Muscle of leg (tissue), 11 donors: ENCODE measurements around the gene HOXA3. TPM values are rescaled to one million over a fixed set of nuclear protein-coding genes. Genes with fewer than 3 reads are reported as not detected.

Source experiments
- DNase-seq: peaks from one replicate; pipeline ENCODE4 v3.0.0; 2013
- H3K27ac ChIP-seq: one replicate; pipeline ENCODE4 v1.5.1; 2013; ENCODE audit warnings: mild to moderate bottlenecking, low read length, control low read depth
- H3K27me3 ChIP-seq: one replicate; pipeline ENCODE4 v1.6.1; 2013; ENCODE audit warnings: low read length; ENCODE audit not compliant: control insufficient read depth, insufficient read depth
- H3K36me3 ChIP-seq: one replicate; pipeline ENCODE4 v1.6.1; 2013; ENCODE audit warnings: low read length; ENCODE audit not compliant: control insufficient read depth, insufficient read depth
- H3K4me1 ChIP-seq: one replicate; pipeline ENCODE4 v1.6.1; 2013; ENCODE audit warnings: low read length; ENCODE audit not compliant: control insufficient read depth, insufficient read depth
- H3K4me3 ChIP-seq: one replicate; pipeline ENCODE4 v1.5.1; 2013; ENCODE audit warnings: low read length, control low read depth
- H3K9me3 ChIP-seq: replicated peaks from 2 replicates; pipeline ENCODE4 v1.6.1; 2013; ENCODE audit warnings: low read depth, low read length; ENCODE audit not compliant: control insufficient read depth
- WGBS: methylation state at CpG from one replicate; pipeline ENCODE4 v1.1.5; 2013; ENCODE audit warnings: missing lambda C conversion rate; ENCODE audit not compliant: insufficient coverage; 5-methylcytosine and 5-hydroxymethylcytosine counted together
- polyA plus RNA-seq, 8 donors: library from polyadenylated mRNA; unstranded; fragments of 120-200 nt; gene quantifications; one replicate each; pipeline versions ENCODE4 v1.2.1 to v1.2.3, GENCODE V29; 2013; ENCODE audit warnings: inconsistent platforms in 1 of 8, low replicate concordance in 1 of 8; ENCODE audit not compliant: insufficient read length in 8 of 8, insufficient read depth in 1 of 8
- total RNA-seq: library from RNA; stranded (reverse); fragments of 120-200 nt; gene quantifications from one replicate; pipeline ENCODE4 v1.2.4, GENCODE V29; 2013

HOXA3 gene
- total and polyA plus RNA-seq, 9 donors: 4.7 to 12.5 (median 9.3) TPM

GRCh38 chr7:27104341-27105058 lies 47.9 kb downstream of the HOXA3 start:
- H3K27ac ChIP-seq: peak overlapping the region; percentile 2
- 69% methylated on average over 6 of the region's 13 CpGs for whole genome bisulfite sequencing
- H3K36me3 ChIP-seq: peaks cover 13% of the 10 kb centered on the region
- peaks cover 55% of the 10 kb centered on the region for H3K27me3 ChIP-seq
- peak; percentile 68 for DNase-seq
- H3K4me1 ChIP-seq: peaks cover 24% of the 10 kb centered on the region
- H3K4me3 ChIP-seq: no peak overlapping the region
- no peaks in the 10 kb centered on the region for H3K9me3 ChIP-seq

DNA sequence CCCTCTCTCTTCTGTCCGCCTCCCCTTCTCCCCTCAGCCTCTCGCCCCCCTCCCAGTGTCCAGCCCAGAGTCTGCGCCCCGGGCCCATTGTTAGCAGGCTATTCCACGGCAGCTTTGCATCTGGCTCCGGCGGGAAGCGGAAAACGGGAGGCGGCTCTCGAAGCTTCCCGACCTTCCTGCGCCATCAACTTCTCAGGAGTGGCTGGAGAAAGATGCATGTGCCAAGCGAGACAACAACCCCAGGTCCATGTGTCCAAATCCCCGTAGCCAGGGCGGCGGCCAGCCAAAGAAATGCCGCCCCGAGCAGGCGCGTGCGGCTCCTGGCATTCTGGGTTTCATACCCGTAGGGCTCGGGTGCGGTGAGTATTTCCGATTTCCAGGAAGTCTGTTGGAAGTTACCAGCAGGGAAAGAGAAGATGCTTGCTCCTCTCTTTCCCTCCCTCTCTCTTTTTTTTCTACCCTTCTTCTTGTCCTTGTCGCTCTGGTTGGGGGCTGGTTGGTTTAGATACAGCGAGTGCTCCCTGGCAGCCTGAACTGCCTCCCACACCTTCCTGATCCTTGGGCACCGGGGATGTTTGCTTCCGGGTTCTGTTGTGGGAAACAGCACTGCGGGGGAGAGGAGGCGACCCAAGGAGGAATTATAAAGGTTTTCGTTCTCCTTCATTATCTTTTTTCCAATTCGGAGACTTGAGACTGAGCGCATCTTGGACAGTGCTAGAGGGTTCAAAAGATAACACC lies 48.7 kb downstream of the HOXA3 start:
- Histone ChIP-seq H3K36me3 (peaks cover 13% of the 10 kb centered on the region), H3K27me3 (peaks cover 61% of the 10 kb centered on the region), H3K4me3 (peak overlapping the region; percentile 6), H3K27ac (peak overlapping the region; percentile 31), H3K4me1 (peaks cover 23% of the 10 kb centered on the region), H3K9me3 (no peaks in the 10 kb centered on the region)
- DNase-seq: no peak
- 44% methylated on average over 16 of the region's 35 CpGs for WGBS

GRCh38 chr7:27102581-27103442 lies 49.6 kb downstream of the HOXA3 start, which contains the start of gene HOXA2:
Gene HOXA2 (minus strand): TSS chr7:27102683. CDS start chr7:27102500, 183 bp downstream.
- no peak for DNase-seq
- Histone ChIP-seq H3K9me3 (no peaks in the 10 kb centered on the region), H3K4me1 (peaks cover 32% of the 10 kb centered on the region), H3K27me3 (peaks cover 62% of the 10 kb centered on the region), H3K4me3 (peak within 1 kb of the TSS; percentile 6), H3K27ac (peak within 1 kb of the TSS; percentile 52), H3K36me3 (peaks cover 8% of the 10 kb centered on the region)
- 38% methylated on average over 19 of the region's 29 CpGs for WGBS

DNA sequence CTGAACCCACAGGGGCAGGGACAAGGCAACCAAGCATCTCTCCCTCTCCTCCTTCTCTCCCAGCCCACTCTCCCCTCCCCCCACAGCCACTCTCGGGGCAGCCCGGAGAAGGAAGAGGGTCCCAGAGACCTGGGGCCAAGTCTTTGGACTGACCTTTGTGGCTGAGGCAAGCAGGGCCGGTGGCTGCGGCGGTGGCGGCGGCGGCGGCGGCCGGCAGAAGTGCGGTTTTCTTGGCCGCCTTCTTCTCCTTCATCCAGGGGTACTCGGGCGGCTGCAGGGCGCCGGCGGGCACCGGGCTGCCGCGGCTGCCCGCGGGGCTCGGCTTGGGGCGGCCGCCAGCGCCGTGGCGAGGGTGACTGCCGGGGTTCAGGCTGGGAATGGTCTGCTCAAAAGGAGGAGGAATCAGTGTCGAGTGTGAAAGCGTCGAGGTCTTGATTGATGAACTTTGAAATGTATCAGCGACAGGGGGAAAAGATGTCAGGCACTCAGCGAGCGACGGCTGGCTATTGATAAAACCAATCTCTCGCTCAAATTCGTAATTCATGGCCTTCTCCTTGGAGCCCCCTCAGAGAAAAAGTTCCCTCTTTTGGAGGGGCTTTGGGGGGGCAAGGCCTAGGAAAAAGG lies 50.3 kb downstream of the HOXA3 start:
- 39% methylated on average over 31 of the region's 39 CpGs for WGBS
- Histone ChIP-seq H3K36me3 (peaks cover 6% of the 10 kb centered on the region), H3K4me3 (no peak overlapping the region), H3K27me3 (peaks cover 61% of the 10 kb centered on the region), H3K27ac (no peak overlapping the region), H3K4me1 (peaks cover 39% of the 10 kb centered on the region), H3K9me3 (no peaks in the 10 kb centered on the region)
- no peak for DNase-seq

DNA sequence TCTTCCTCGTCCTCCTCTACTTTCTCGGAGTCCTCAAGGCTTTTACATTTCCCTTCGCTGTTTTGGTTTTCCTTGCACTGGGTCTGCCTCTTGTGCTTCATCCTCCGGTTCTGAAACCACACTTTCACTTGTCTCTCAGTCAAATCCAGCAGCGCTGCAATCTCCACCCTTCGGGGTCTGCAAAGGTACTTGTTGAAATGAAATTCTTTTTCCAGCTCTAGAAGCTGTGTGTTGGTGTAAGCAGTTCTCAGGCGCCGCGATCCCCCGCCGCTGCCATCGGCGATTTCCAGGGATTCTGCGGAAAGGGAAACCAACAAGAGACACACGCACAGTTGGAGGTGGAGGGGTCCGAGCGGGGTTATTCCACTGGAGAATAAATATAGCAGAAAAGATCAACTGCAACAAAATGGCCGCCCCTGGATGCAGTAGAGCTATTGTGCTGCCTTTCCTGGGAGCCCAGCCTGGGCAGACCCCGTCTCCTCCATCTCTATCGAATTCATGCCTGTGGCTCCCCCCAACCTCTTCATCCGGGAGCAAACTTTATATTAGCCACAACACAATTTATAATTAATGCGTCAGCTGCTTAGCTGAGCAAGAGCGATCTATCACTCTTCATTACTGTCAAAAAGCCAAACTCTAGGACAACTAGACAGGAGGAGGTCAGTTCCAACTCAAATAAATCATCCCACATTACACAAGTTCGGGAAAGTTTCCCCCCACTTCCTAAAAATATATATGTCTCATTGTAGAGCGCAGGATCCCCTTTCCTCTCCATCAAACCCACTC lies 51.0 kb downstream of the HOXA3 start:
- Histone ChIP-seq H3K36me3 (peaks cover 6% of the 10 kb centered on the region), H3K27me3 (peaks cover 62% of the 10 kb centered on the region), H3K27ac (peak overlapping the region; percentile 52), H3K9me3 (no peaks in the 10 kb centered on the region), H3K4me1 (peaks cover 36% of the 10 kb centered on the region), H3K4me3 (no peak overlapping the region)
- no peak for DNase-seq
- WGBS: 63% methylated on average over 17 of the region's 25 CpGs

DNA sequence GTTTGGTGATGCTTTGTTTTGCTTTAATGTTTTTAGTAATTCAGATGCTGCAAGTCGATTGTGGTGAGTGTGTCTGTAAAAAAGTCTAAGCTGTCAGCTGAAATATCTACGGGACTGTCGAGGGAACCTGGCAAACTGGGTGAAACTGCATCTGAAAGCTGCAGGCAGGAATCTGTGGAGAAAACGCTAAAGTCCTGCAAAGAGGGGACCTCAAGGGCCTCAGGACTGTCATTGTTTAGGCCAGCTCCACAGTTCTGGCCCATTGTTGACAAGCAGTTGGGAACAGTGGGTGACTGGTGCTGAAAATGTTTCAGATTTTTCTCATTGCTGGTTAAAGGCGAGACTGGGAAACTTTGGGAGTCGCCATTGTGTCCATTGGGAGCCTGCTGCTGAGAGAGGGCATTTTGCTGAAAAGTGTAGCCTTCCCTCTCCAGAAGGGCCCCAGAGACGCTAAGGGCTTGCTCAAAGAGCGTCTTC lies 51.7 kb downstream of the HOXA3 start:
- WGBS: 73% methylated on average over 7 of the region's 8 CpGs
- Histone ChIP-seq H3K27me3 (peaks cover 64% of the 10 kb centered on the region), H3K9me3 (no peaks in the 10 kb centered on the region), H3K36me3 (peaks cover 6% of the 10 kb centered on the region), H3K4me1 (peaks cover 30% of the 10 kb centered on the region), H3K27ac (no peak overlapping the region), H3K4me3 (no peak overlapping the region)
- no peak for DNase-seq

DNA sequence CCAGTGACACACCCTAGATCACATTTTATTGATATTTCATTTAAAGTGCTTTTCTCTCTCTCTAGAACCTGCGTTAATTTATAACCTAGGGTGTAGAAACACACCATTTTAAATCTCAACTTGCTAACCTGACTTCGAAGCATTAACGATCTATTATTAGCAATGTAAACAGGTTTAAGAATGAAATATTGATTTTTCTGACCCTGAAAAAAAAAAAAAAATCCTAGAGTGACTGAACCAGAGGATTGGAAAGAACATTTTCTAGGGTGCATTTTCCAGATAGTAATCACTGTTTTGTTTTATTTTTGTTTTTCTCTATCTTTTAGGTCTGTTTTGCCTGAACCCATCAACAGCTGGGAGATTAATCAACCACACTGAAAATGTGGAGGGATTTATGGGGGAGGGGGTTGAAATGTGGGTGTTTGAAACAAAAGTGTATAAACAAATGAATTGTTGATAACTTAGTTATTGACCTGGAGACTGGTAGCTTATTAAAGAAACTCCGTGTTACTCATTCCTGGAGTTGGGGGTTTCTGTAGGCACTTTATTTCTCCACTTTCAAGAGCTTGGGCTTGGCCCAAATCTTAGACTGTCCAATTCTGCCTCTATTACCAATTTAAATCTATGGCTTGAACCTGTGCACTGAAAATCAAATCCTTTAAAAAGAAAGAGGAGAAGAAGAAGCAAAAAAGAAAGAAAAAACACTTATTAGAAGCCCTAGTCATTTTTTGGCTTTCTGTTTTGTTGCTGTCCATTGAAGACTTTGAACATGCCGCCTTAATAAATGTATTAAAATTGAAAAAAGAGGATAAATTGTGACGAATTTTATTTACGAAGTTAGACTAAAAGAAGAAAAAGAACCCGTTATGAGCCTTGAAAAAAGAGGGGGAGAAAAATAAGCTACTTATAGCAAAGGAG lies 52.7 kb downstream of the HOXA3 start:
- Histone ChIP-seq H3K27ac (no peak overlapping the region), H3K4me1 (peaks cover 32% of the 10 kb centered on the region), H3K4me3 (no peak overlapping the region), H3K36me3 (peaks cover 6% of the 10 kb centered on the region), H3K27me3 (peaks cover 67% of the 10 kb centered on the region), H3K9me3 (no peaks in the 10 kb centered on the region)
- DNase-seq: no peak
- WGBS: no CpG with 5 or more reads among the region's 8 CpGs

- 52% methylated on average over 21 of the region's 38 CpGs for WGBS
- Histone ChIP-seq H3K36me3 (peaks cover 6% of the 10 kb centered on the region), H3K4me1 (peaks cover 28% of the 10 kb centered on the region), H3K27ac (peak overlapping the region; percentile 76), H3K9me3 (no peaks in the 10 kb centered on the region), H3K27me3 (peaks cover 65% of the 10 kb centered on the region), H3K4me3 (peak overlapping the region; percentile 20)
- peak; percentile 71 for DNase-seq
Observed at GRCh38 chr7:27098578-27099451, 53.6 kb downstream of the HOXA3 start.
